ENCODE data around the gene RUNDC3A.

GRCh38 chr17:44360826-44361225 is 52.4 kb downstream of the RUNDC3A start:
- TF ChIP-seq EZH2 (IDR thresholded peaks at IDR 0.05; ENCODE audit: borderline replicate concordance, low read length): no peak
- TF ChIP-seq CTCF (IDR thresholded peaks at IDR 0.05; ENCODE audit: low read length): no peak

Data from OCI-LY1 (cell line).